SK-N-SH treated with all-trans-retinoic acid at 6 μM for 48 hours (cell line): Measurements from ENCODE around the gene TRIP11.
"Not testable (repeated sequence)": the region's sequence is repeated elsewhere in the genome, so short reads cannot be mapped to it uniquely, and the experiment has no call there.

ENCODE experiments used
- ATAC-seq: fragments of 200-7000 bp; cut with Tn5 transposase; 3 replicates; pipeline ENCODE4 v1.9.1; 2020; ENCODE audit warnings: mild to moderate bottlenecking, moderate library complexity
- CREB5 ChIP-seq: fragments of 250-450 bp; sonication (Bioruptor Pico); IDR thresholded peaks from 2 replicates; pipeline ENCODE4 v1.5.1; 2020; ENCODE audit warnings: low read depth, mild to moderate bottlenecking, moderate library complexity
- CSDC2 ChIP-seq: fragments of 250-450 bp; sonication (Bioruptor Pico); IDR thresholded peaks from 2 replicates; pipeline ENCODE4 v1.5.0; 2020; ENCODE audit warnings: mild to moderate bottlenecking, moderate library complexity
- OSR1 ChIP-seq: fragments of 250-450 bp; sonication (Bioruptor Pico); IDR thresholded peaks from 2 replicates; pipeline ENCODE4 v1.8.0; 2022; ENCODE audit warnings: moderate library complexity, mild to moderate bottlenecking, inconsistent platforms
- PATZ1 ChIP-seq: fragments of 250-450 bp; sonication (Bioruptor Pico); IDR thresholded peaks from 2 replicates; pipeline ENCODE4 v1.8.0; 2020; ENCODE audit warnings: mild to moderate bottlenecking, moderate library complexity, borderline replicate concordance
- POU6F1 ChIP-seq: fragments of 250-450 bp; sonication (Bioruptor Pico); IDR thresholded peaks from 2 replicates; pipeline ENCODE4 v1.8.0; 2021; ENCODE audit warnings: low read depth, mild to moderate bottlenecking, moderate library complexity, borderline replicate concordance
- PPARA ChIP-seq: fragments of 250-450 bp; sonication (Bioruptor Pico); IDR thresholded peaks from 2 replicates; pipeline ENCODE4 v1.5.0; 2020; ENCODE audit warnings: mild to moderate bottlenecking, borderline replicate concordance
- RARB ChIP-seq: fragments of 250-450 bp; sonication (Bioruptor Pico); IDR thresholded peaks from 2 replicates; pipeline ENCODE4 v1.8.0; 2021; ENCODE audit warnings: mild to moderate bottlenecking, moderate library complexity
- SNAI2 ChIP-seq: fragments of 250-450 bp; sonication (Bioruptor Pico); IDR thresholded peaks from 2 replicates; pipeline ENCODE4 v1.5.0; 2020; ENCODE audit warnings: mild to moderate bottlenecking, moderate library complexity
- TCF4 ChIP-seq: fragments of 250-450 bp; sonication (Bioruptor Pico); IDR thresholded peaks from 2 replicates; pipeline ENCODE4 v1.8.0; 2021; ENCODE audit warnings: mild to moderate bottlenecking, moderate library complexity, borderline replicate concordance
- TOX ChIP-seq: fragments of 250-450 bp; sonication (Bioruptor Pico); IDR thresholded peaks from 2 replicates; pipeline ENCODE4 v1.8.0; 2021; ENCODE audit warnings: mild to moderate bottlenecking, moderate library complexity, borderline replicate concordance
- TSHZ2 ChIP-seq: fragments of 250-450 bp; sonication (Bioruptor Pico); IDR thresholded peaks from 2 replicates; pipeline ENCODE4 v1.5.0; 2020; ENCODE audit warnings: mild to moderate bottlenecking, moderate library complexity
- ZC3H10 ChIP-seq: fragments of 250-450 bp; sonication (Bioruptor Pico); IDR thresholded peaks from 2 replicates; pipeline ENCODE4 v1.5.1; 2021; ENCODE audit warnings: mild to moderate bottlenecking, moderate library complexity
- ZFP3 ChIP-seq: fragments of 250-450 bp; sonication (Bioruptor Pico); IDR thresholded peaks from 2 replicates; pipeline ENCODE4 v1.5.0; 2020; ENCODE audit warnings: mild to moderate bottlenecking, moderate library complexity
- ZFP30 ChIP-seq: fragments of 450-650 bp; formaldehyde crosslinking; IDR thresholded peaks from 2 replicates; pipeline ENCODE4 v1.5.0; 2022; ENCODE audit warnings: mild to moderate bottlenecking, moderate library complexity
- ZNF565 ChIP-seq: fragments of 450-650 bp; formaldehyde crosslinking; conservative IDR thresholded peaks from 2 replicates; pipeline ENCODE4 v1.5.0; 2020; ENCODE audit warnings: low read depth, mild to moderate bottlenecking, moderate library complexity
- ZNF70 ChIP-seq: fragments of 450-650 bp; formaldehyde crosslinking; IDR thresholded peaks from 2 replicates; pipeline ENCODE4 v1.5.0; 2020; ENCODE audit warnings: mild to moderate bottlenecking, moderate library complexity

The TRIP11 gene

GRCh38 chr14:92058006-92058917, 18.4 kb upstream of the TRIP11 start:
- TF ChIP-seq OSR1 (no peak), ZNF565 (CRISPR knock-in tag) (no peak), CSDC2 (CRISPR knock-in tag) (no peak), ZNF70 (no peak), TSHZ2 (no peak), PPARA (CRISPR knock-in tag) (no peak), CREB5 (no peak)
- no peak for ATAC-seq

- TF ChIP-seq CREB5 (no peak), CSDC2 (CRISPR knock-in tag) (no peak), ZFP30 (CRISPR knock-in tag) (no peak), OSR1 (no peak)
- TF ChIP-seq, all 23 proteins: peak for 0
- ATAC-seq: no peak
These were observed 9.9 kb upstream of the TRIP11 start for GRCh38 chr14:92049781-92050180.

- not testable (repeated sequence) for ATAC-seq
These were observed 9.4 kb upstream of the TRIP11 start for GRCh38 chr14:92049221-92049620.

GRCh38 chr14:92045904-92046303, 6.0 kb upstream of the TRIP11 start:
- not testable (repeated sequence) for ATAC-seq

- ATAC-seq: not testable (repeated sequence)
These were observed 1.9 kb upstream of the TRIP11 start for GRCh38 chr14:92041766-92042165.

- TF ChIP-seq RARB (CRISPR knock-in tag) (no peak), PPARA (CRISPR knock-in tag) (no peak), CSDC2 (CRISPR knock-in tag) (no peak), ZC3H10 (CRISPR knock-in tag) (no peak), OSR1 (no peak), ZNF70 (no peak)
- no peak for ATAC-seq
These were observed 1.3 kb upstream of the TRIP11 start for GRCh38 chr14:92041203-92041602.

- peak; percentile 45 for ATAC-seq
- TF ChIP-seq CSDC2 (CRISPR knock-in tag) (no peak), PATZ1 (CRISPR knock-in tag) (no peak), CREB5 (no peak), TCF4 (CRISPR knock-in tag) (no peak), PPARA (CRISPR knock-in tag) (no peak), ZFP3 (no peak), OSR1 (no peak), TOX (no peak), POU6F1 (CRISPR knock-in tag) (no peak), ZC3H10 (CRISPR knock-in tag) (no peak), ZFP30 (CRISPR knock-in tag) (no peak), SNAI2 (CRISPR knock-in tag) (no peak), ZNF565 (CRISPR knock-in tag) (no peak)
- TF ChIP-seq, all 23 proteins: peak for 0
These were observed 682 bp upstream of the TRIP11 start for GRCh38 chr14:92040431-92041051.
